22Rv1 (cell line): ENCODE data around the gene DGKI.

Experiments
- CTCF ChIP-seq: fragments of 450-650 bp; IDR thresholded peaks from 2 replicates; pipeline ENCODE4 v1.5.1; 2017; ENCODE audit warnings: mild to moderate bottlenecking
- ZFX ChIP-seq: fragments of 450-650 bp; IDR thresholded peaks from 2 replicates; pipeline ENCODE4 v1.6.1; 2017; ENCODE audit warnings: antibody characterized with exemption, borderline replicate concordance

GRCh38 chr7:137762334-137762733 lies 84.4 kb downstream of the DGKI start:
- TF ChIP-seq CTCF (no peak), ZFX (no peak)
